WTC11 (cell line): ENCODE data around the gene BFSP2.

Experiments
- JUN ChIP-seq: sonication (generic); formaldehyde crosslinking; IDR thresholded peaks from 2 replicates; pipeline ENCODE4 v1.8.0; 2023; ENCODE audit warnings: mild to moderate bottlenecking, missing genetic modification reagents
- ZBTB21 ChIP-seq: sonication (generic); formaldehyde crosslinking; IDR thresholded peaks from 2 replicates; pipeline ENCODE4 v1.8.1; 2023; ENCODE audit warnings: mild to moderate bottlenecking, missing genetic modification reagents, borderline replicate concordance
- TF ChIP-seq, protein P1 (sequence below): sonication (generic); formaldehyde crosslinking; IDR thresholded peaks from 2 replicates; pipeline ENCODE4 v1.8.1; 2022; ENCODE audit warnings: low read depth, missing genetic modification reagents, borderline replicate concordance
- TF ChIP-seq, protein P2 (sequence below): fragments of 200-600 bp; IDR thresholded peaks from 2 replicates; pipeline ENCODE4 v1.8.0; 2022; ENCODE audit warnings: antibody characterized with exemption
- TF ChIP-seq, protein P3 (sequence below): fragments of 250-450 bp; sonication (Bioruptor Pico); IDR thresholded peaks from 2 replicates; pipeline ENCODE4 v1.9.0; 2021; ENCODE audit warnings: mild to moderate bottlenecking
- TF ChIP-seq, protein P4 (sequence below): sonication (generic); formaldehyde crosslinking; IDR thresholded peaks from 2 replicates; pipeline ENCODE4 v1.8.1; 2022; ENCODE audit warnings: low read depth, mild to moderate bottlenecking, moderate library complexity, missing genetic modification reagents, borderline replicate concordance

DNA sequence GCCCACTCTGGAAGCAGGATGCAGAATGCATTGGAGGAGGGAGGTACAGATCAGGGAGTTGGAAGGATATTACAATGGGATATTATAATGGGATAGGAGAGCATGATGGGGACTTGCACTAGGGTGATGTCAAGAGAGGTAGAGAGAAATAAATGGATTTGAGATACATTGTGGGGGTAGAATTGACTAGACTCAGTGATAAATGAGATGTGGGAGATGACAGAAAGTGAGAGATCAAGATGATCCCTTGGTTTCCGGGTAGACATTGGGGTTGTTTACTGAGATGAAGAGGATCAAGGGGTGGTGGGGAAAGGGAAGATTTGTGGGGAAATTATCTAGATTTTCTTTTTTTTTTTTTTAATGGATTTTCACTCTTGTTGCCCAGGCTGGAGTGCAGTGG is 42.7 kb downstream of the BFSP2 start:
- TF ChIP-seq, protein P1, sequence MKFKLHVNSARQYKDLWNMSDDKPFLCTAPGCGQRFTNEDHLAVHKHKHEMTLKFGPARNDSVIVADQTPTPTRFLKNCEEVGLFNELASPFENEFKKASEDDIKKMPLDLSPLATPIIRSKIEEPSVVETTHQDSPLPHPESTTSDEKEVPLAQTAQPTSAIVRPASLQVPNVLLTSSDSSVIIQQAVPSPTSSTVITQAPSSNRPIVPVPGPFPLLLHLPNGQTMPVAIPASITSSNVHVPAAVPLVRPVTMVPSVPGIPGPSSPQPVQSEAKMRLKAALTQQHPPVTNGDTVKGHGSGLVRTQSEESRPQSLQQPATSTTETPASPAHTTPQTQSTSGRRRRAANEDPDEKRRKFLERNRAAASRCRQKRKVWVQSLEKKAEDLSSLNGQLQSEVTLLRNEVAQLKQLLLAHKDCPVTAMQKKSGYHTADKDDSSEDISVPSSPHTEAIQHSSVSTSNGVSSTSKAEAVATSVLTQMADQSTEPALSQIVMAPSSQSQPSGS, result no peak
- TF ChIP-seq JUN (no peak), ZBTB21 (CRISPR knock-in tag) (no peak)
- TF ChIP-seq, protein P2, sequence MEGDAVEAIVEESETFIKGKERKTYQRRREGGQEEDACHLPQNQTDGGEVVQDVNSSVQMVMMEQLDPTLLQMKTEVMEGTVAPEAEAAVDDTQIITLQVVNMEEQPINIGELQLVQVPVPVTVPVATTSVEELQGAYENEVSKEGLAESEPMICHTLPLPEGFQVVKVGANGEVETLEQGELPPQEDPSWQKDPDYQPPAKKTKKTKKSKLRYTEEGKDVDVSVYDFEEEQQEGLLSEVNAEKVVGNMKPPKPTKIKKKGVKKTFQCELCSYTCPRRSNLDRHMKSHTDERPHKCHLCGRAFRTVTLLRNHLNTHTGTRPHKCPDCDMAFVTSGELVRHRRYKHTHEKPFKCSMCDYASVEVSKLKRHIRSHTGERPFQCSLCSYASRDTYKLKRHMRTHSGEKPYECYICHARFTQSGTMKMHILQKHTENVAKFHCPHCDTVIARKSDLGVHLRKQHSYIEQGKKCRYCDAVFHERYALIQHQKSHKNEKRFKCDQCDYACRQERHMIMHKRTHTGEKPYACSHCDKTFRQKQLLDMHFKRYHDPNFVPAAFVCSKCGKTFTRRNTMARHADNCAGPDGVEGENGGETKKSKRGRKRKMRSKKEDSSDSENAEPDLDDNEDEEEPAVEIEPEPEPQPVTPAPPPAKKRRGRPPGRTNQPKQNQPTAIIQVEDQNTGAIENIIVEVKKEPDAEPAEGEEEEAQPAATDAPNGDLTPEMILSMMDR, result no peak
- TF ChIP-seq, protein P3, sequence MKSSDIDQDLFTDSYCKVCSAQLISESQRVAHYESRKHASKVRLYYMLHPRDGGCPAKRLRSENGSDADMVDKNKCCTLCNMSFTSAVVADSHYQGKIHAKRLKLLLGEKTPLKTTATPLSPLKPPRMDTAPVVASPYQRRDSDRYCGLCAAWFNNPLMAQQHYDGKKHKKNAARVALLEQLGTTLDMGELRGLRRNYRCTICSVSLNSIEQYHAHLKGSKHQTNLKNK (CRISPR knock-in tag), result no peak
- TF ChIP-seq, protein P4, sequence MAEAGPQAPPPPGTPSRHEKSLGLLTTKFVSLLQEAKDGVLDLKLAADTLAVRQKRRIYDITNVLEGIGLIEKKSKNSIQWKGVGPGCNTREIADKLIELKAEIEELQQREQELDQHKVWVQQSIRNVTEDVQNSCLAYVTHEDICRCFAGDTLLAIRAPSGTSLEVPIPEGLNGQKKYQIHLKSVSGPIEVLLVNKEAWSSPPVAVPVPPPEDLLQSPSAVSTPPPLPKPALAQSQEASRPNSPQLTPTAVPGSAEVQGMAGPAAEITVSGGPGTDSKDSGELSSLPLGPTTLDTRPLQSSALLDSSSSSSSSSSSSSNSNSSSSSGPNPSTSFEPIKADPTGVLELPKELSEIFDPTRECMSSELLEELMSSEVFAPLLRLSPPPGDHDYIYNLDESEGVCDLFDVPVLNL (CRISPR knock-in tag), result no peak
